ENCODE measurements around the gene PNMA6A.
"Not testable (repeated sequence)": the region's sequence is repeated elsewhere in the genome, so short reads cannot be mapped to it uniquely, and the experiment has no call there.

Gene PNMA6A

GRCh38 chrX:153071909-153072583 lies at the start of gene PNMA6A:
Gene PNMA6A (plus strand): TSS chrX:153072454. CDS start chrX:153073063, 609 bp downstream.
- DNase-seq, result not testable (repeated sequence)

- DNase-seq, result not testable (repeated sequence)
Measured at GRCh38 chrX:153026501-153026900, 45.8 kb upstream of the PNMA6A start.

DNA sequence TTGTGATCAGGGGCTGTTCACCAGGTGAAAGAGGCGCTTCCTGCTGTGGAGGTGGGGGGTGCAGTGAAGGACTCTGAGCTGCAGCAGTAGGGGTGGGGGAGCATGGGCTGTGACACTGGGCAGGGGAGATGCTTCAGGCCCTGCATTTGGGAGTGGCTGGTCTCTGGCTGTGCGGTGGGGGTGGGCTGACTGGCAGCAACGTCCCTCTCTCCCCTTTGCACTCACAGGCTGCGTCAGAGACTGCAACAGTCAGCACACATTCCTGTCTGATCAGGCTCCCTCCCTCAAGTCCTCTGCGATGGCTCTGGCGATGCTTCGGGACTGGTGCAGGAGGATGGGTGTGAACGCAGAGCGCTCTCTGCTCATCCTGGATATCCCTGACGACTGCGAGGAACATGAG lies 43.8 kb upstream of the PNMA6A start:
- not testable (repeated sequence) for DNase-seq

DNA sequence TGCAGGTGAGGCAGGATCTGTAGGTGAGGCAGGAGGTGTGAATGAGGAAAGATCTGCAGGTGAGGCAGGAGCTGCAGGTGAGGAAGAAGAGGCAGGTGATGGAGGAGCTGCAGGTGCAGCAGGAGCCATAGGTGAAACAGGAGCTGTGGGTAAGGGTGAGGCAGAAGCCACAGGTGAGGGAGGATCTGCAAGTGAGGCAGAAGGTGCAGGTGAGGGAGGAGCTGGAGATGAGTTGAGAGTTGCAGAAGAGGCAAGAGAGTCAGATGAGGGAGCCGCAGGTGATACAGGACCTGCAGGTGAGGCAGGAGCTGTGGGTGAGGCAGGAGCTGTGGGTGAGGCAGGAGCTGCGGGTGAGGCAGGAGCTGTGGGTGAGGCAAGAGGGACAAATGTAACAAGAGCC lies 43.1 kb upstream of the PNMA6A start:
- DNase-seq, result no peak

DNA sequence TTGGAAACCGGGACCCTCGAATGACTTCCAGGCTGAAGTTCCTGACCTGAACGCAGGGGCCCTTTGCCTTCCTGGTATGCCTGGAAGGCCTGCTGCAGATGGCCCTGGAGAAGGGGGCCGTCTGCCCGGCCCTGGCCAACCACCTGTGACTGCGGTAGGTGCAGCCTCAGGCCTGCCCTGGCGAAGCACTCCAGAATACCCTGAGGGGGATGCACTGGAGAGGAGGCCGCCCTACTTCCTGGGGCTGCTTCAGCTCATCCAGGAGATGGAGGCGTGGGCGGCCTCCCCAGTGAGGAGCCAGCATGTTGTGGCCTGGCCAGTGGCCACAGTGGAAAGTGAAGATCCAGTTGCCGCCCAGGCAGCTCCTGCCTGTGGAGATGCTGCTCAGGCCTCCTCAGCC lies 42.4 kb upstream of the PNMA6A start:
- no peak for DNase-seq

DNA sequence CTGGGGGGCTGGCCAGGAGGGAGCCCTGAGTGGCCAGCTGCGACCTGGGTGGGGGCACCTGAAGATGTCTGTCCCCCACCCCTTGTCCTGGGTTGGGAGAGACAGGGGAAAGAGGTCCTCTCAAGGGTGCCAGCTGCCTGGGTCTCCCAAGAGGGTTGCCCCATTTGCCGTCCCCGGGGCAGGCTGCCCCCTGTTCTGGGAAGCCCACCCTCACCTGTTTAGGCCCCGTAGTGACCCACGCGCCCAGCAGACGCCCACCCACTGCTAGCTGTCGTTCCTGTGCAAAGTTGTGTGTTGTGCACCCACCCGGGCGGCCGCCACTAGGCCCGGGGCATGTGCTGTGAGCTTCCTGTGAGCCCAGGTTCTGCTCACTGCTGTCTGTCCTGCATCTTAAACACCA lies 41.5 kb upstream of the PNMA6A start:
- DNase-seq, result no peak

DNA sequence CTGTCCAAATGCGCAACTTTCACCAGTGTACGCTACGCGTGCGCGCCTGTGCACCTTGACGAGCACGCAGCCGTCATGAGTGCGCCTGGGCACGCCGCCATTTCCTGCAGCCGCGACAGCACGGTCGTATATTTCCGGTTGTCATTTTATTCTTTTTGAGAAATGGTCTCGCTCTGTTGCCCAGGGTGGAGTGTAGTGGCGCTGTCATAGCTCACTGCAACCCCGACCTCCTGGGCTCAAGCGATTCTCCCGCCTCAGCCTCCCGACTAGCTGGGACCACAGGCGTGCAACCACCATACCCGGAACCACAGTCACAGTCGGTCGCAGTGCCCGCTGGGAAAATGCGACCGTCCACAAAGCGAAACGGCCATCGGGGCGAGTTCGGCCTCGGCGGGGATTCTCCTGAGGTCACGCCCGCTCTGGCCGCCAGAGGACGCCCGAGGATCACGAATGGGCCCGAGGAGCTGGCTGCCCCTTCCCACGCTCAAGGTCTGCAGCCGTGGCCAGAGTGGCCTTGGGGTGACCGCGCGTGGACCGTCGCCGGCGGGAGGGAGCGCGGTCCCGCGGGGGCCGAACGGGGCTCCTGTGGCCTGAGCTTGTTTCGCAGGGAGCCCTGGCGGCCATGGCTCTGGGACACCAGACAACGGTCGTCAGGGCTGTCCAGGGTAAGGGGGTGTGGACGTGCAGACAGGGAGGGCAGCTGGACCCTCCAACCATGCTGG lies 39.7 kb upstream of the PNMA6A start:
- DNase-seq, result no peak

GRCh38 chrX:153049093-153049492 lies 23.2 kb upstream of the PNMA6A start:
- DNase-seq, result no peak

DNA sequence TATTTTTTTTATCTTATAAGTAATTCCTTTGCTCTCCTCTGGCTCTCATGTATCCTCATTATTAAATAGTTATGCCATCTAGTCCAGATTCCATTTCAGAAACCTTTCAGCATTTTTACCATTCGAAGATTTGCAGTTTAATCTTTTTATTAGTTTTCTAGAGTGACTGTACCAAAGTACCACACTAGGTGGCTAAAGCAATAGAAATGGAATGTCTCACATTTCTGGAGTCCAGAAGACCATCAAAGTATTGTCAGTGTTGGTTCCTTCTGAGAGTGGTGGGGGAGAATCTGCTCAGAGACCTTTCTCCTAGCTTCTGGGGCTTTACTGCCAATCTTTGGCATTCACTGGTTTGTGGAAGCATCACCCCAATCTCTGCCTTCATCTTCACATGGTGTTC lies 19.7 kb upstream of the PNMA6A start:
- no peak for DNase-seq

DNA sequence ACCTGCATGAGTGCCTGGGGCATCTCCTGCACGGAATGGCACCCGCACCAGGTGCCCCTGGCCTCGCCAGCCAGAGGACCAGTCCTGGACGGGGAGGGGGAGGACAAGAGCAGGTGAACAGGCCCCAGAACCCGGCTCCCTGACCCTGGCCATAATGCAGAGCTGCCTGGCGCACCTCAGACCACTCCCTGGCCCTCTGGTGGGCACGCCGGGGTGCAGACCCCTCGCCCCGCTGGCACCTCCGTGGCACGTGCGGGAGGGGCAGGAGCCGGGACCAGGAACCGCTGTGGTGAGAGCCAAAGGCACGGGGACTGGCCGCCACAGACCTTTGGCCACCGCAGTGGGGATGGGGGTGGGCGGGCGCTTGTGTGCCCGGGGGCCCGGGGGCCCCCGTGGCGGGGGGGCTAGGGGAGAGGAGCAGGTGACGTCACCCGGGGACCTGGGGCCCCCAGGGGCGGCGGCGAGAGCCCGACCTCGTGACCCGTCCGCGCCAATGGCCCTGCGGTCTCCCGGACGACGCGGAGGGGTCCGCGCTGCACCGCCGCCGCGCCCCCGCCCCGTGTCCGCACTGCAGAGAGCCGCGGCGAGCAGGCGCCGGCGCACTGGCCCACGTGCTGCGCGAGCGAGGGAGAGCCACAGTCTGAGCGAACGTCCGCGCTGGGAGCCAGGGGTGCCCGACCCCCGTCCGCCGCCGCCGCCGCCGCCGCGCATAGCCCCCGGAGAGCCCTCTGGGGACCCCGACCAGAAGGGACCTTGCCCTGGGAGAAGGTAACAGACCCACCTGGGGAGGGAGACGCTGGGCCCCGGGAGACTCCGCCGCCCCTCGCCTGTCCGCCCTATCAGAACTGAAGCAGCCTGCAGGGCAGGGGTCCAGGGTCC lies 16.1 kb upstream of the PNMA6A start, which contains the start of gene PNMA3:
Gene PNMA3, plus strand, starts transcription at position 600 of the 879 bp plus-strand sequence. CDS start 586 bp downstream, outside the sequence.
- no peak for DNase-seq

DNA sequence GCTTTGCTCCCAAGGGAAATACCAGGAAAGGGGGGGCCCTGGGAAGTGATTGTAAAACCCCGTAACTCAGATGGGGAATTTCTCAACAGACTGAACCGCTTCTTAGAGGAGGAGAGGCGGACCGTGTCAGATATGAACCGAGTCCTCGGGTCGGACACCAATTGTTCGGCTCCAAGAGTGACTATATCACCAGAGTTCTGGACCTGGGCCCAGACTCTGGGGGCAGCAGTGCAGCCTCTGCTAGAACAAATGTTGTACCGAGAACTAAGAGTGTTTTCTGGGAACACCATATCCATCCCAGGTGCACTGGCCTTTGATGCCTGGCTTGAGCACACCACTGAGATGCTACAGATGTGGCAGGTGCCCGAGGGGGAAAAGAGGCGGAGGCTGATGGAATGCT lies 15.0 kb upstream of the PNMA6A start:
- no peak for DNase-seq

DNA sequence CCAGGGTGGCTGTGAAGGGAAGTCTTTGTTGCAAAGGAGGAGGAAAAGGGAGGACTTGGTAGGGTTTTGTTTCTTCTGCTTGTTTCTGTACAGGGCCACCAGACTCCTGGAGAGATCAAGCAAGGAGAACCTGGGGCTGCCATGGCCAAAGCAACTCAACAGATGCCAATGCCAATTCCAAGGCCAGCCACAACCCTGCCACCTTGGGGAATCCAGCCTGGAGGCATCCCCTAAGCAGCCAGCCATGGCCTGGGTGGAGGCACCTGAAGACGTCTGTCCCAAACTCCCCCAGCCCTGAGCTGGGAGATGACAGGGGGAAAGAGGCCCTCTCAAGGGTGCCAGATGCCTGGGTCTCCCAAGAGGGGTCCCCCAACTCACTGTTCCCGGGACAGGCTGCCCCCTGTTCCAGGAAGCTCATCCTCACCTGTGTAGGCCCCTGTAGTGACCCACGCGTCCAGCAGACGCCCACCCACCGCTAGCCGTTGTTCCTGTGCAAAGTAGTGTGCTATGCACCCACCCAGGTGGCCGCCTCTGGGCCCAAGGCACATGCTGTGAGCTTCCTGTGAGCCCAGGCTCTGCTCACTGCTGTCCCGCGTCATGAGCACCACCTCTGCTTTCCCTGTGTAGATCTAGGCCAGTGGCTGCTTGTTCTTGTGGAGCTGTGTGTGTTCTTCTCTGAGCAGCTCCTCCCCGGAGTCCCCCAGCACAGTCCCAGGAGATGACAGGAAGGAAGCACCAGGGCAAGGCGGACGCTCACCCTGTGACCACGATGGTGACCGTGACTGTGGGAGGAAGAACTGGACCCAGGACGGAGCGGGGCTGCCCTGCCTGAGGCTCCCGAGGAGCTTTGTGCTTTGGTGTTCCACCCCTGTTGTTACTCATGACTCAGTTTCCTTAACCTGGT lies 12.8 kb upstream of the PNMA6A start:
- DNase-seq, result no peak

- DNase-seq, result no peak
Measured at GRCh38 chrX:153060095-153060445, 12.2 kb upstream of the PNMA6A start.

DNA sequence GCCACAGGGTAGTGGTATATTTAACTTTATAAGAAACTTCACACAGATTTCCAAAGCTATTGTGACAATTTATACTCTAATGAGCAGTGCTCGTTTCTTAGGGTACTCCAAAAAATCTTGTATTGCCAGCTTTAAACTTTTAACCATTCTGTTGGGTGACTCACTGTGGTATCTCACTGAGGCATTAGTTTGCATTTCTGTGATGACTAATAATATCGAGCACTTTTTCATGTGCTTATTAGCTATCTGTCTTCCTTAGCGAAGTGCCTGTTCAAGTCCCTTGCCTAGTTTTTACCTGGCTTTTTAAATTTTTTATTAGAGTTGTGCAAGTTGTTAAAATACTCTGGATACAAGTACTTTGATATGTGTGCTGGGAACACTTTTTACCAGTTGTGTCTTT lies 10.5 kb upstream of the PNMA6A start:
- no peak for DNase-seq

- no peak for DNase-seq
Measured at GRCh38 chrX:153063315-153063714, 8.9 kb upstream of the PNMA6A start.

DNA sequence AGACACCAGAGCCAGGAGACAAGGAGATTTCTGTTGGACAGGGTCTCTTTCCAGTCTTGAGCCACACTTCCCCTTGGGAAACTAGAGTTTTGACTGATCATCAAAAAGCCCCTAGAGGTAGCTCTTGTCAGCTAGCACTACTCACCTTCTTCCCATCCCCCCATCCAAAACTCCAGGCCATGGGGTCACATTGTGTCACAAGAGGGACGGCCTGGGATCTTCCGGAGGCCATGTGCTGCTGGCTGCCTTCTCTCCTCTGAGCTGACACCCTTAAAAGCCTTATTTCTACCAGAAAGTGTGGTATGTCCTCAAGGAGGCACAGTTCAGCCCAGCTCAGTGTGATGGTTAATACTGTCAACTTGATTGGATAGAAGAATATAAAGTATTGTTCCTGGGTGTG lies 8.2 kb upstream of the PNMA6A start:
- no peak for DNase-seq

DNA sequence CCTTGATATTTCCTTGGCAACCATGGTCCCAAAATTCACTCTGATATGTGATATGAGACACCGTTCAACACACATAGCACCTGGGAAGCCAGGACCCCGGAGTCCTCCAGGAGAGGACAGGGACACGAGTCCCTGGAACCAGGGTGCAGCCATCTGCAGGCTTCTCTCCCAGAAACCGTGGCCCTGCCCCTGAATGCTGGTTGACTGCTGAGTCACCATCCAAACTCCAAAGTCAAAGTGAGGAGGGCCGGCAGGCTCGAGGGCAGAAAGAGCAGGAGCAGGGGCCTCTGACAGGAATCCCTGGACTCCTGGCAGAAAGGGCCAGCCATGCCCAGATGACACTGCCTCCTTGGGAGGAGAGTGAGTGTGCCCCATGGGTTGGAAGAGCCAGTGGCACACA lies 6.9 kb upstream of the PNMA6A start:
- no peak for DNase-seq

- not testable (repeated sequence) for DNase-seq
Measured at GRCh38 chrX:153066402-153066801, 5.9 kb upstream of the PNMA6A start.

DNA sequence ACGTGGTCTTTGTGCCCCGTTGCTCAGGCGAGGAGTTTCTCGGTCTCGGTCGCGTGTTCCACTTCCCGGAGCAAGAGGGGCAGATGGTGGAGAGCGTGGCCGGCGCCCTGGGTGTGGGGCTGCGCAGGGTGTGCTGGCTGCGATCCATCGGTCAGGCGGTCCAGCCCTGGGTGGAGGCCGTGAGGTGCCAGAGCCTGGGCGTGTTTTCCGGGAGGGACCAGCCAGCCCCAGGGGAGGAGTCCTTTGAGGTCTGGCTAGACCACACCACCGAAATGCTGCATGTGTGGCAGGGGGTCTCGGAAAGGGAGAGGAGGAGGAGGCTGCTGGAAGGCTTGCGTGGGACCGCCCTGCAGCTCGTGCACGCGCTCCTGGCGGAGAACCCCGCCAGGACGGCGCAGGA lies 1.1 kb downstream of the PNMA6A start:
- not testable (repeated sequence) for DNase-seq

DNA sequence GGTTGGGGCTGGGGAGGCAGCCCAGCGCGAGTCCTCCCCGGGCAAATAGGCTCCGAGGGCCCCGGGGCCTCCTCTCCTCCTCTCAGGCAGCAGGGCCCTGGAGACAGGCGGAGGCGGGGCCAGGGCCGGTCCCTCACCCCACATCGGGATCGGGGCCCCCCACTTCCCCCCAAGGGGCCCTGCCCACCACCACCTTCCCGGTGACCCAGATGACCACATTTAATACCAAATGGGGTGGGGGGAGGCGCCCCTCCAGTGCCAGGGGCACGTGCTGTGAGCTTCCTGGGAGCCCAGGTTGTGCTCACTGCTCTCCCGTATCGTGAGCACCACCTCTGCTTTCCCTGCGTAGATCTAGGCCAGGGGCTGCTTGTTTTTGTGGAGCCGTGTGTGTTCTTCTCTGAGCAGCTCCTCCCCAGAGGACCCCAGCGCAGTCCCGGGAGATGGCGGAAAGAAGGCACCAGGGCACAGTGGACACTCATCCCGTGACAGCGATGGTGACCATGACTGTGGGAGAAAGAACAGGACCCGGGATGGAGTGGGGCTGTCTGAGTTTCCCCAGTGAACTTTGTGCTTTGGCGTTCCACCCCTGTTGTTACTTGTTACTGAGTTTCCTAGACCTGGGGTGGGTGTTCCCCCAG lies 2.1 kb downstream of the PNMA6A start:
- no peak for DNase-seq

DNA sequence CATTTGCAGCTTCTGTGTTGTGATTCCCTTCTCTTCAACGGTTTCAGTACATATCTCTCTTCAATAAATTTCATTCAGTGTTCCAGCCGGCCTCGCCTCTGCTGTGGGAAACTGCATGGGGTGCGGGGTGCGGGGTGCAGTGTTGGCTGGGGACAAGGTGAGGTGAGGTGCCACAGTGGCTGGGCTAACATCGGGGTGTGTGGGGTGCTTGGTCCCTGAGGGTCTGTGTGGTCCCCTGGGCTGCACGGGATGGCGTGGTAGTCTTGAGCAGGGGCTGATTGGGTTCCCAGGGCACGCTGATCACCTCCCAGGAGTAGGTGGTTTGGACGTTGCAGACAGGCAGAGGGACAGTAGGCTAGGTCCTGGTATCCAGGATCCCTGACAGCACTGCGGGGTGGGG lies 2.7 kb downstream of the PNMA6A start:
- DNase-seq, result no peak

DNA sequence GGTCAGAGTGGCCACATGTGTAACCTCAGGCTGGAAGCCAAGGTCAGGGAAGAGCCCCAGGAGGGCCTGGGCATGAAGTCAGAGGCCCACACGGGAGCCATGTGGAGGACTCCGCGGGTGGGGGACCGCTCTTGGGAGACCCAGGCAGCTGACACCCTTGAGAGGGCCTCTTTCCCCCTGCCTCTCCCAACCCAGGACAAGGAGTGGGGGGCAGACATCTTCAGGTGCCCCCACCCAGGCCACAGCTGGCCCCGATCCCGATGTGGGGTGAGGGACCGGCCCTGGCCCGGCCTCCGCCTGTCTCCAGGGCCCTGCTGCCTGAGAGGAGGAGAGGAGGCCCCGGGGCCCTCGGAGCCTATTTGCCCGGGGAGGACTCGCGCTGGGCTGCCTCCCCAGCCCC lies 3.1 kb downstream of the PNMA6A start:
- DNase-seq, result no peak
